ENCODE results near the gene SH2D3A.

- no peak for TF ChIP-seq CTCF (conservative IDR thresholded peaks at IDR 0.05)
- no peak for TF ChIP-seq ZFX (IDR thresholded peaks at IDR 0.05)
These were observed 6.2 kb upstream of the SH2D3A start for GRCh38 chr19:6773323-6773931.
